Thoracic aorta (tissue), 2 donors: ENCODE results near the gene NOC4L. TPM values are rescaled to one million over a fixed set of nuclear protein-coding genes. Genes with fewer than 3 reads are reported as not detected.

ENCODE experiments used
- ATAC-seq: fragments of 150-250 bp; one replicate; pipeline ENCODE4 v1.8.0; 2017; ENCODE audit warnings: low read depth; ENCODE audit not compliant: insufficient number of reproducible peaks, low FRiP score
- DNase-seq: peaks from one replicate; pipeline ENCODE4 v3.0.0-alpha.2; 2020; ENCODE audit warnings: low spot score
- H3K27ac ChIP-seq, 2 donors: fragments of 200-600 bp; sonication (generic); 1 replicate in 1 of 2; 2 replicates in 1 of 2; pipeline ENCODE4 v1.5.1; 2016; ENCODE audit warnings: mild to moderate bottlenecking in 2 of 2, moderate library complexity in 2 of 2
- H3K27me3 ChIP-seq: fragments of 200-600 bp; sonication (generic); replicated peaks from 2 replicates; pipeline ENCODE4 v1.6.0; 2016; ENCODE audit warnings: mild to moderate bottlenecking; ENCODE audit not compliant: insufficient read depth
- H3K36me3 ChIP-seq: fragments of 200-600 bp; sonication (generic); one replicate; pipeline ENCODE4 v1.5.1; 2016
- H3K4me1 ChIP-seq, 2 donors: fragments of 200-600 bp; sonication (generic); 1 replicate in 1 of 2; 2 replicates in 1 of 2; pipeline versions ENCODE4 v1.5.1 to v1.6.0; 2016; ENCODE audit warnings: low read depth in 2 of 2, mild to moderate bottlenecking in 1 of 2; ENCODE audit not compliant: control insufficient read depth in 1 of 2
- H3K4me3 ChIP-seq: fragments of 200-600 bp; sonication (generic); 2 replicates; pipeline ENCODE4 v1.5.1; 2016; ENCODE audit warnings: mild to moderate bottlenecking
- H3K9me3 ChIP-seq: fragments of 200-600 bp; sonication (generic); 2 replicates; pipeline ENCODE4 v1.5.1; 2016
- CTCF ChIP-seq: fragments of 200-600 bp; sonication (generic); IDR thresholded peaks from one replicate; pipeline ENCODE4 v1.5.1; 2019; ENCODE audit warnings: antibody characterized with exemption
- total RNA-seq, 2 donors: library from RNA; depleted of rRNA; stranded (reverse); fragments of >200 nt; gene quantifications; one replicate each; pipeline versions ENCODE4 v1.1.0 to v1.2.3, GENCODE V29; 2016

Gene NOC4L
- total RNA-seq, 2 donors from 2014 or later, result 5.9 to 8.5 TPM

DNA sequence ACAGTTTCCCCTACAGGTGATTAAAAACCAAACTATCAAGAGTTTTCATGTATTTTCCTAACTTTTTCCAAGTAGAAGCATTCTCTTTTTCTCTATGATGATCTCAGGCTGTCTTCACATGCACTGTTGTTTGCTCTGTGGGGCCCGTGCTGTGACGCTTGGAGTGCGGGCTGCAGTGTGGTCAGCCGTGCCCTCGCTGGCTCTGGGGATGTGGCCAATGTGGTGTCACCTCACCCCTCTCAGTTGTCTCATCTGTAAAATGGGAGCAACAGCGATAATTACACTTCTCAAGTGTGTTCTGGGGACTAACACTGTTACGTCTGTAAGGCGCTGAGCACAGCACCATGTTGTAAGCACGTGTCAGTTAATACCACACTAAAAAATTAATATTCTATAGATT is 28.8 kb upstream of the NOC4L start:
- ATAC-seq (no peak), DNase-seq (no peak)
- H3K4me1 ChIP-seq, result no peaks in the 10 kb centered on the region
- no peak for TF ChIP-seq CTCF
- H3K9me3 ChIP-seq, result no peaks in the 10 kb centered on the region
- H3K4me3 ChIP-seq, result no peak overlapping the region
- no peaks in the 10 kb centered on the region for H3K27me3 ChIP-seq
- H3K27ac ChIP-seq, result no peak overlapping the region
- peaks cover 45% of the 10 kb centered on the region for H3K36me3 ChIP-seq

GRCh38 chr12:132116709-132117557 is 27.3 kb upstream of the NOC4L start:
- Histone ChIP-seq H3K9me3 (no peaks in the 10 kb centered on the region), H3K36me3 (peaks cover 43% of the 10 kb centered on the region), H3K27me3 (no peaks in the 10 kb centered on the region), H3K4me1 (no peaks in the 10 kb centered on the region), H3K27ac (no peak overlapping the region), H3K4me3 (no peak overlapping the region)
- DNase-seq, result no peak
- no peak for TF ChIP-seq CTCF
- ATAC-seq, result no peak

DNA sequence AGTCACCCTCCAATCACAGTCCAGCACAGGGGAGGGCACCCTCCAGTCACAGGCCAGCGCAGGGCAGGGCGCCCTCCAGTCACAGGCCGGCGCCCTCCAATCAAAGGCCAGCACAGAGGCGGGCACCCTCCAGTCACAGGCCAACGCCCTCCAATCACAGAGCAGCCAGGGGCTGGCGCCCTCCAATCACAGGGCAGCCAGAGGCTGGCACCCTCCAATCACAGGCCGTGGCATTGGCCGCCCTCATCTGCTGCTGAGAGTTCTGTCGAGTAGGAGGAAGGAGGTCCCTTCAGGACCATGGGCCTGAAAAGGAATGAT is 26.7 kb upstream of the NOC4L start:
- Histone ChIP-seq H3K27ac (no peak overlapping the region), H3K9me3 (no peaks in the 10 kb centered on the region), H3K4me1 (no peaks in the 10 kb centered on the region), H3K27me3 (no peaks in the 10 kb centered on the region), H3K36me3 (peaks cover 47% of the 10 kb centered on the region), H3K4me3 (no peak overlapping the region)
- no peak for ATAC-seq
- DNase-seq, result no peak
- TF ChIP-seq CTCF, result no peak

- Histone ChIP-seq H3K9me3 (no peaks in the 10 kb centered on the region), H3K4me3 (no peak overlapping the region), H3K4me1 (no peaks in the 10 kb centered on the region), H3K27me3 (no peaks in the 10 kb centered on the region), H3K27ac (no peak overlapping the region), H3K36me3 (peaks cover 50% of the 10 kb centered on the region)
- ATAC-seq (no peak), DNase-seq (no peak)
- no peak for TF ChIP-seq CTCF
Measured at GRCh38 chr12:132118876-132119275, 25.4 kb upstream of the NOC4L start.

DNA sequence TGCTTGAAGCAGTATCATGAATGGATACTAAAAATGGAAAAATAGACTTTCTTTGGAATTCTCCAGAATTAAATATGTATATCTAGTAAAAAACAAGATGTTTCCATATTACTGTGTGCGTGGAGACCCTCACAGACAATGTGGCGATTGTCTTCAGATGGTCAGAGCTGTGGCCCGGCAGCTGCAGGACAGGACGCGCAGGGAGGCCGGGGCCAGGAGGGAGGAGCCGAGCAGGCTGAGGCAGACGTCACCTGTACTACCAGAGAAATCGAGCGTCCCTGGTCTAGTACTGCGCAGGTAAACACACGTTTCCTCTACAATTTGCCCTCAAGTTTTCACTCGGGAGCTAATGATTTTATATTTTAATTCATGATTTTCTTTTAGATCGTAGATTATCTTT is 23.0 kb upstream of the NOC4L start:
- H3K27ac ChIP-seq, result no peak overlapping the region
- no peaks in the 10 kb centered on the region for H3K27me3 ChIP-seq
- no peak for ATAC-seq
- H3K36me3 ChIP-seq, result peaks cover 51% of the 10 kb centered on the region
- H3K4me3 ChIP-seq, result no peak overlapping the region
- TF ChIP-seq CTCF, result no peak
- DNase-seq, result no peak
- H3K9me3 ChIP-seq, result no peaks in the 10 kb centered on the region
- no peaks in the 10 kb centered on the region for H3K4me1 ChIP-seq
